H4 (cell line): Measurements from ENCODE around the gene MYEF2. TPM values are rescaled to one million over a fixed set of nuclear protein-coding genes. Genes with fewer than 3 reads are reported as not detected.
A peak's percentile ranks its signal among the peaks of the same experiment; 100 is the strongest.

ENCODE experiments used
- DNase-seq: peaks from one replicate; pipeline ENCODE4 v3.0.0-alpha.2; 2015; ENCODE audit warnings: low spot score
- total RNA-seq: library from RNA; depleted of rRNA; stranded (reverse); fragments of >200 nt; shearing (Covaris generic); gene quantifications from 2 replicates; pipeline ENCODE4 v1.2.3, GENCODE V29; 2014; rRNA removed

Gene MYEF2
- total RNA-seq, result 0.86 and 2.7 TPM in 2 replicates

- peak; percentile 14 for DNase-seq
These were observed at the start of gene MYEF2 for GRCh38 chr15:48177766-48178647. Gene MYEF2 (minus strand): TSS chr15:48178295. CDS start chr15:48178237, 58 bp downstream.

GRCh38 chr15:48225771-48226170, 47.7 kb upstream of the MYEF2 start:
- DNase-seq, result no peak

- DNase-seq, result no peak
These were observed 44.5 kb upstream of the MYEF2 start for GRCh38 chr15:48222627-48223026.

- no peak for DNase-seq
These were observed 43.8 kb upstream of the MYEF2 start for GRCh38 chr15:48221885-48222284.

GRCh38 chr15:48221261-48221660, 43.2 kb upstream of the MYEF2 start:
- DNase-seq, result no peak

GRCh38 chr15:48205981-48206380, 27.9 kb upstream of the MYEF2 start, which contains the start of gene SLC12A1:
Gene SLC12A1 (plus strand): TSS chr15:48206302. CDS start chr15:48207720, 1,418 bp downstream.
- DNase-seq, result no peak

- DNase-seq, result no peak
These were observed 24.0 kb upstream of the MYEF2 start for GRCh38 chr15:48202068-48202467.

- DNase-seq, result no peak
These were observed 13.6 kb upstream of the MYEF2 start, which contains the start of gene CTXN2 for GRCh38 chr15:48191574-48192225. Gene CTXN2 (plus strand): TSS chr15:48191665. CDS start chr15:48201301, 9,636 bp downstream.

- peak; percentile 32 for DNase-seq
These were observed 13.0 kb upstream of the MYEF2 start for GRCh38 chr15:48190932-48191573.

- DNase-seq, result no peak
These were observed 8.2 kb upstream of the MYEF2 start for GRCh38 chr15:48186271-48186670.

- no peak for DNase-seq
These were observed 7.4 kb upstream of the MYEF2 start for GRCh38 chr15:48185529-48185928.

GRCh38 chr15:48182749-48183148, 4.7 kb upstream of the MYEF2 start:
- DNase-seq, result no peak

- no peak for DNase-seq
These were observed 495 bp upstream of the MYEF2 start for GRCh38 chr15:48178648-48178931.

- peak; percentile 24 for DNase-seq
These were observed 721 bp downstream of the MYEF2 start for GRCh38 chr15:48177383-48177765.

GRCh38 chr15:48176957-48177356, 1.1 kb downstream of the MYEF2 start:
- no peak for DNase-seq

- DNase-seq, result no peak
These were observed 2.0 kb downstream of the MYEF2 start for GRCh38 chr15:48176112-48176511.

GRCh38 chr15:48175126-48175525, 3.0 kb downstream of the MYEF2 start:
- DNase-seq, result no peak

- DNase-seq, result no peak
These were observed 7.1 kb downstream of the MYEF2 start for GRCh38 chr15:48170981-48171380.

- no peak for DNase-seq
These were observed 9.5 kb downstream of the MYEF2 start for GRCh38 chr15:48168616-48169015.

GRCh38 chr15:48153526-48153925, 24.6 kb downstream of the MYEF2 start:
- no peak for DNase-seq

- DNase-seq, result no peak
These were observed 28.2 kb downstream of the MYEF2 start for GRCh38 chr15:48149858-48150257.

- DNase-seq, result no peak
These were observed 30.7 kb downstream of the MYEF2 start for GRCh38 chr15:48147358-48147757.

GRCh38 chr15:48145923-48146322, 32.2 kb downstream of the MYEF2 start:
- DNase-seq, result no peak
